ENCODE data around the gene GOT1.
A peak's percentile ranks its signal among the peaks of the same experiment; 100 is the strongest.

Gene GOT1

DNA sequence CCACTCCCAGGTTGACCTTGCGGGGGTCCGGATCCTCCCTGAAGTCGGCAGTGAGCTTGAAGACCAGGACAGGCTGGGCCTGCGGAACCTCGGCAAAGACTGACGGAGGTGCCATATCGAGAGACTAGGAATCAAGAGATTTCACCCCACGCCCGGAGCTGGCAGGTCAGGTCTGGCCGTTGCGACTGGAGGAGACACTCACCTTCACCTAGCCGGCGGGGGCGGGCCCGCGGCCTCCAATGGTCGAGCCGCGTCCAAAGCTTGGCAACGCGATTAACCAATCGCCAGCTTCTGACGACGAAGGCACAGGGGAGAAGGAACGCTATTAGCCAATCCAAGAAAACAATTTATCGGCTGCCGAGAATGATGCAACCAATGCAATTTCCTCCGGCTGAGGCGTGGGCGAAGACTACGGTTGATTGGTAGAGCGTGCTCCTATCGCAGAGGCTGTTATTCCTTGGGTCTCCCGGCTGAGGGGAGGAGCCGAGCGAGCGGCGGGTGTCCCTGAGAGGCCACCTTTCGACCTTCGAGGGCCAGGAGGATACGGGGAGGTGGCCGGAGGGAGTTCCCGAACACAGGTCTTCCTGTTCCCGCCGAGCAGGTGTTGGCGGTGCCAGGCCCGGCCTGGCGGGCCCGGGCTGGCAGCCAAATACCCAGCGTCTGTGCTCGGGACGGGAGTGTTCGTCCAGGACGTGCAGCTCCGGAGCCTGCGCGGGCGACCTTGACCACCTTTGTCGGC is at the start of gene GOT1:
Gene GOT1 (minus strand): TSS at position 174 of the 739 bp plus-strand sequence. CDS start 59 bp downstream, at position 115.
- DNase-seq (ENCODE audit: low spot score), result peak; percentile 99

DNA sequence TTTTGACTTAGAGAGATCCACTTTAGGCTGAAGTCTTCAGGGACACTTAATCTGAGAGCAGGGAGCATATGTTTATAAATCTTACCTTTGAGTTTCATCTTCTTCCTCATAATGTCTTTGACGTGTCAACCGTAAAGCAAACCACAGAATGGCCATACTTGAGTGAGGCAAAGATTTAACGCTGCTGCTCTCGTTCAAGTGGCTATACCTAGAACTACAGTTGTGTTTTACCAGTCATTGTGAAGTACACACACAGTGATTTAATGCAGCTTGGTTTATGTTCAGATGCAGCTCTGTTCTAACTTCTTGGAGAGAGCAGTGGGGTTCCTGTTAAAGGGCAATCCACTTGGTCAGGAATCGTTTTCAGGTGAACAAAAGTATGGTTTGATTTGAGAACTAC is 39.9 kb upstream of the GOT1 start:
- DNase-seq (ENCODE audit: low spot score), result no peak

DNA sequence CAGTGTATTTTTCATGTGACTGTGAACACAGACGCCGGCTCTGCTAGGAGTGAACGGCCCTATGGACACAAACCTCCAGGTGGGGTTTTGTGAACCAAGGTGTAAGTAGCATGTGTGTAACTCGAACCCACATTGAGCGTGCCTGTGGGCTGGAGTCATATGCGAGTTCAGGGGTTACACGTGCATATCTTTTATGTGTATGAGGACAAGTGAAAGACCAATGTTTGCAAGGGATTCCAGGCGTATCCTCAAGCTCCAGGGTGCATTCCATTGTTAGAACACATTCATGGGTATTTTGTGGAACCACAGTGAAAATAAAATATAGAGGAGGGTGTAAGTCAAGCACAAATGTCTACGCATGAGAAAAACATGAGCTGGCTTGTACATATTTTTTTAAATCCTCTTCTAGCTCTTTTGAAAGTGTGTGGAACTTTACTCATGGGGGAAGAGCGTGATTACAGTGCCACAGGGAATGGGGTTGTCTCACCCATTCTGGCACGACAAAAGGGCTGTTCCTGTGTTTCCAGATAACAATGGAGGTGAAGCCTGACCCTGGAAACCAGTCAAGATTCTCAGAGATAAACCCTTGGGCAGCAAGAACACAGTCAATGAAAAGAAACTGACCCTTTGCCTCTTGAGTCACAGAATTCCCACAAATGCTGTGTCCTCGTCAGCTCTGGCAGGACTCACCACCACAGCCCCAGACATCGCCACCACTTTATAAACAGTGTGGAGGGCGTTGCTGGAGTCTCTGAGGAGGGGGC is 37.0 kb upstream of the GOT1 start:
- DNase-seq (ENCODE audit: low spot score), result no peak

DNA sequence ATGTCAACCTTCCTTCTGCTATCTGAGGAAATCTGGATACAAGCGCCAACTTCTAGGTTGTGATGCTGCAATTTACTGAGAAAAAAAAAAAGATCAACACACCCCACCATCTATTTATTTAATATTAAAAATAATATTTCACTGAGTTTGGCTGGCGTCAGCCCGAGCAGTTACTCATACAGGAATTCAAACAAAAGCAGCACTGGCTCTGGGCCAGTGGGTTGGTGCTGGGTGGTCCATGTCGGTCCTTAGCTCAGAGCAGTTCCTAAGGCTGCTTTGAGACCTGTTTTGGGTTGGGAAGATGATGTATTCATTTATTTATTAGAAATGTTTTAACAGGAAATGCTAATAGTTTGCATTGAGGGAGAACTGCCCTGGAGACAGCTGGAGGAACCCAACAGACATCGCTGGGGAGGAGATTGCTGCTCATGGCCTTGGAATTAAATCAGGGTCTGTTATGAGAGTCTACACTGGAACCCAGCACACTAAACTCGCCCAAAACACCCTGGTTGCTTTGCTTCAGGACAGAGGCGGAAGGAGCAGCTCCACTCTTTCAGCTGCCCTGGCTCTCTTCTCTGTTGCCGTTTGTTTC is 36.3 kb upstream of the GOT1 start:
- no peak for DNase-seq (ENCODE audit: low spot score)

DNA sequence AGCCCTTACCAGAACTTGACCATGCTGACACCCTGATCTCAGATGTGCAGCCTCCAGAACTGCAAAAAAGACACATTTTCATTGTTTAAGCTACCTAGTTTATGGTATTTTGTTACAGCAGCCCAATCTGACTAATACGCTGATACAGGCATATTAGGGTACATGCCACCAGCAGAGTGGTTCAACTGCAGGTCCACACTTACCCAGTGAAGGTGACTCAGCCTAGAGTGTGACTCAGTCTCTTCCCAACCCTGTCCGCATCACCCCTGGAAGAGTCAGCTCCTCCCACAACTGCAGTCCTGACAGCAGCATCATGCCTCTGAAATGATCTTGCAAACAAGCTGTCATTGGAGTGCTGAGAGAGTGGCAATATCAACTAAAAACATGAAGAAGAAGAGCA is 30.8 kb upstream of the GOT1 start:
- no peak for DNase-seq (ENCODE audit: low spot score)

DNA sequence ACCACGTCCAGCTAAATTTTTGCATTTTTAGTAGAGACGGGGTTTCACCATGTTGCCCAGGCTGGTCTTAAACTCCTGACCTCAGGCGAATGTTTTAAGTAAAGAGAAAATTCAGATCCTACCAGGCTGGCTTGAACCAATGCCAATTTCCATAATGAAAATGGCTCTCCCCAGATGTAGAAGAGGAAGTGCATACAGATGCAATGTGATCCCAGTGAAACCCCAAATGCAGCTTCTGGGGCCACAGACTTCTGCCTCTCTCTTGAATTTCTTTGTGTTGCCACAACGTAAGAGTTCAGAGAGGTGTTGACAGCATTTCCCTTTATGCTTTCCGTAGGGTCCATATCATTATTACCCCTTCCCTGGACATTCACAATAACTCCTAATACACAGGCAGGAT is 29.6 kb upstream of the GOT1 start:
- DNase-seq (ENCODE audit: low spot score), result no peak

DNA sequence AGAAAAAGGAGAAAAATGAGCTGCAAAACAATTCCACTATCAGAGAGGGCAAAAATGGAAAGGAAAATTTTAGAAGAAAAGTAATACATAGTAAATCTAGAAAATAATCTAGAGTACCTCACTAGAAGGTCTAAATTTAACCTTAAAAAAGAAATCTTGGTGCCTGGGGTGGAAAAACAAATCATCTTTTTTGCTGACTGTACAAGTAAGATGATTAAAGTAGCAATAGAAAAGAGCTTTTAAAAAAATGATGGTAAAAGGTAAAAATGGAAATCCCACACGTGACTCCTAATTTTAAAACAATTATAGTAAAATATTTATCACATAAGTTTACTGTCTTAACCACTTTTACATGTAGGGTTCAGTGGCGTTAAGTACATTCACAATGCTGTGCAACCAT is 28.8 kb upstream of the GOT1 start:
- DNase-seq (ENCODE audit: low spot score), result no peak

DNA sequence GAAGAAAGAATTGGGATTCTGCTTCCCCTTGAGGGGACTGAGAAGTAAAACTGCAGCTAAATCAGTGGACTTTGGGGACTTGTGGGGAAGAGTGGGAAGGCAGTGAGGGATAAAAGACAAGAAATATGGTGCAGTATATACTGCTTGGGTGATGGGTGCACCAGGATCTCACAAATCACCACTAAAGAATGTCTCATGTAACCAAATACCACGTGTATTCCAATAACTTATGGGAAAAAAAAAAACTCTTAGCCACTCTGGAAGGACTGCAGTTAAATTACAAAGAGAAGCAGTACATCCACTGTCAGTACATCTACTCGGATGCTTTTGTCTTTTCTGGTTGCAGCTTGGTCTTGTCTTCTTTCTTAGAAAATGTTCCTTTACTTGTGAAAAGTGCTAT is 27.4 kb upstream of the GOT1 start:
- DNase-seq (ENCODE audit: low spot score), result no peak

DNA sequence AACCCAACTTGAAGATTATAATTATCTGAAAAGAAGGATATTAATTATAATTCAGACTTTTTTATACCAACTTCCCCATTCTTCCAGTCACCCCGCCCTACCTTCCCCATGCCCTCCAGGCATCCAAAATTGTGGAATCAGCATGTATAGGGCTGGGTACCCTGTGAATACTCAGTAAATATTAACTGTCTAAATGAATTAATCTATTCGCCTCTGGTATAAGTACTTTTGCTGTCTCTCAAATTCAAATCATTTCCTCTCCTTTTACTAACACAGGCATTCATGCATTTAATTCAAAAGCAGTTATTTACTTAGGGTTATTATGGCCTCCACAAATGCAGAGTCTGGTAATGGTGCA is 26.5 kb upstream of the GOT1 start:
- no peak for DNase-seq (ENCODE audit: low spot score)

DNA sequence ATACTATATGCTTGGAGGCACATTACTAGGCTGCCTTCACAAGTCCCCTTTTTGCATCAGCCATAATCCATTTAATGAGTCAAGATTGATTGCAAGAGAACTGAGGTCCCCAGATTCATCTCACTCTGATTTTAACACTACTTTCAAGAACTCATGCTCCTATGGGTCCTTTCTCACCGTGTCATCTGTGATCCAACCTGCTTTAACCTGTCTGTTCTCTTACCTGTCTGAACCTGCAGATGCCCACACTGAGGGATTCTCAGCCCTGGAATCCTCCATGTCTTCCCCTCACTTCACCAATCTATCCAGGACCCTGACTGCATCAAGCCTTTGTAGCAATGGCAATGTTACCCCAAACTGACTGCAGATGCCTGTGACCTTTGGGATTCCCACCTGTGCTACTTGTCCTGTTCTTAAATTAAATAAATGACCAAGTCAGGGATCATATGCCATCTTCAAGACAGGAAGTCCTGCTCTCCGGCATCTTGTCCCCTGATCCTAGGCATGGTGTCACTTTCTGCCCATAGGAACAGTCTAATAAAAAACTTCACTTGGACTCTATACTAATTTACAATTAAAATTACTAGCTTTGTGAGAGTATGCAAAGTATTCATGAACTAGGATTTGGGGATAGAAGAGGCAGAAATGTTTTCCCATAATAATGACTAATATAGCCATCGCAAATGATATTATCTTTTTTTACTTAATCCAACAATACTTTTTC is 25.9 kb upstream of the GOT1 start:
- no peak for DNase-seq (ENCODE audit: low spot score)

DNA sequence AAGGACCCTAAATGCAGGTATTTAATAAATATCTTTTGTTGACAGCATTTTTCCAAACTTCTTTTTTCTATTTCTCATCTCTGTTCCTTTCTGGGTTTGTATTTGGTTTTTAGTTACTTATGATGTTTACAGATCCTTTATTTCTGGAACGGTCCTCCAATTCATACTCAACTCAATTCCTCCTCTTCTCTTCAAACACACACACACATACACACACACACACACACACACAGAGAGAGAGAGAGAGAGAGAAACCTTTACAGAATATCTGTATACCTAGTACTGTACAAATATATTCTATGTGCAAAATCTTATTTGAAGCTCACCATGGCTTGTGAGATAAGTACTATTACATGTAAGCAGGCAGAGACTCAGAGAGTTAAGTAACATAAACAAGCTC is 21.6 kb upstream of the GOT1 start:
- DNase-seq (ENCODE audit: low spot score), result no peak

DNA sequence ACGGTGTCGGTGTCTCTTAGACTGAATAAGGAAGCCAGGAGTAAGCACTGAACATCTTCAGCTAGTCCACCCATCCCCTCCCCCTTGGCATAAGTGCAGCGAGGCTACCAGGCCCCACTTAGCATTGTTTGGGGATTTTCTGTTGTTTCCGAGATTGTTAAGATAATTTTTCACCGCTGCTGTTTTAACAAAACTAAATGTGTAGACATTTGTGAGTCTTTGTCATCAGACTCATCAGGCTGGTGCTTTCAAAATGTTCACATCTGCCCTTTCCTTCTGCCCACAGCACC is 21.0 kb upstream of the GOT1 start:
- no peak for DNase-seq (ENCODE audit: low spot score)

DNA sequence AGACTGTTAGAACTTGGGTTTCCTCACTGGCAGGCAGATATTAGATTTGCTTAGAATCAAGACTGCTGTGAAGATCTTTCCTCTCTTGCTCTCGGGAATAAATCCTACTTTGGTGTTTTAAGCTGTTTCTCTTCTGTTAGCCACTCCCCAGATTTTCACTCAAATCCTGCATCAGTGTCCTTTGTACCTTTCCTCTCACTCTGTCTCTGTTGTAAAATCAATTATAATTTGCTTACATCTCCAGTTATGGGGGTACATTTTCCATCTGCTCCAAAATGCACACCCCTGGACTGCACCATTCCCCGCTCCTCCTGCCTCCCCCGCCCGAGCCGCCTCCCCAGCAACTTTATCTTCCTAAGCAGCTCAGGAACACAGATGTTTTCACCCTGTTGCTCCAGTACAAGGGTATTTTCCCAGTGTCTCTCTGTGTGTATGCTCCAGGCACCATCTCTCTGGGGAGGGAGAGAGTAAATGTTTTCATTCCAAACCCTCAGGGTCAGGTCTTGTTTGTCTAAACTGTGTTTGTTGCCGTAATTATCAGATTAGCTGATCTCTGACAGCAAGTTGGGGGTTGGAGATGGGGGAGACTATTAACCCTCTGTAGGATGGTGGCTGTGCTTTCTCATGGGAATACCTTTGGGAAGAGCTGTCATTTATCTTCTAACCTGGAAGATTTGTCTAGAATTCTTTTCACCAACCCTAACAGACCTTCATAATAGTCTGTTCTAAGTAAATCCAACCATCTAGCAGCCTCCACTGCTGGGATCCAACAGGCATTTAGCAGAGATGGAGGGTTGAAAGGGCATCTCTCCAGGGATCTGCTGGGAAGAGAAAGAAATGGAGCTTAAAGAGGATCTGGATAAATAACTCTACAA is 20.4 kb upstream of the GOT1 start:
- no peak for DNase-seq (ENCODE audit: low spot score)

DNA sequence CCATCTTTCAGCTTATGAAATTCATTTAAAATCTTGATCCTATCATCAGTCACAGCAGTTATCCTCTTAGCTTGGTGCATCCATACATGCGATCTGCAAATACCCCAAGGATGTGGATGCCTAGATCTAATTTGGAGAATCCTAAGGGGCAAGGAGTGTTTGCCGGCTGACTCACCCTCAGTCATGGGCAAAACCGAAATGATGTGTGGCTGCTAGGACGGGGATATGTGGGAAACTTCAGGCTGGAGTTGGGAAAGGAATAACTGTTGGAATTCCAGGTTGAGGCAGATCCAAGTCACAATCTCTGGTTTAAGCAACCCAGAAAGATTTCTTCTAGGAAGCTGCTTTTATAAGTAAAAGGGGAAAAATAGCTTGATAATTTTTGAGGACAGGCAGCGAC is 19.7 kb upstream of the GOT1 start:
- DNase-seq (ENCODE audit: low spot score), result no peak

DNA sequence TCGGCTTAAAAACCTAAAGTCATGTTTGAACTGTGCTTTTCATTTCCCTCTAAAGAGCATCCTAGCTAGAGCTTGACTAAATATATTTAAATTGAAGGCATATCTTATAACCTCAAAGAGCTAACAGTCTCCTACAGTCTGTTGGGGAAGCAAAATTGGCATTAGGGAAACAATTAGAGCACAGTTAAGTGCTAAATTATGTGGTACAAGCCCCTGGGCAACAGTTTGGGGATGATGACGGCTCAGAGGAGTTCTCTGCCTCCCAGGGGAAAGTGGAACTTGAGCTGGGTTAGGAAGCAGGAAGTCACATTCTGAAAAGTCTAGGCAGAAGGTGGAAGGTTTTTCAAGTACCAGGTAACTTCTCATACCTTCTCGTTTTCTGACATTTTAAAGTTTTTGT is 18.6 kb upstream of the GOT1 start:
- no peak for DNase-seq (ENCODE audit: low spot score)

DNA sequence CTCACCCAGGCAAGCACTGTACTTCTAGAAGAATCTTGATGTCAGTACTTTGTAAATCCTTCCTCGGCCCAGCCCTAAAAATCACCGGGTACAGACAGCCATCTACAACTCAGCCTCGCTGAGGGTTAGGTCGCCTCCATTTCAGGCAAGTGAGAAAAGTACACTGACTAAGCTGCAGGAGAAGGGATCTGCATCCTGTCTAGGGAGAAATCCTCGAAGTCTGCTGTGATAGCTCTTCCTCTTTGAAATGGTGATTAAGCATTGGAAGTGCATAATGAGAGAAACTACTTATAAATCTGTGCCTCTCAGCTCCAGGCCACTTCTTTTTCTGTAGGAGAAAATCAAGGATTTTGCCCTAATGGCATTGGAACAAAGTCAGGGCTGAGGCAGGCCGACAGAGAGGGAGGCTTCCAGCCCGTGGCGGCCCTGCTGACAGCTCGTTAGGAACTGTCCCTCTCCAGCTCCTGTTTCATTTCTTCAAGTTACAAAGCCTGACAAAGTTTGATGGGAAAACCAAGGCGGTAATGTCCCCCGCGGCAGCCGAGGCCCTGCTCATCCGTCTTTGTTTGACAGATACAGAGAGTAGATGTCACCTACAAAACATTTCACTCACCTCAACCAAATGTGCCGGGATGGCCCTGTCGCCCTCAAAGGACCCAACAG is 14.1 kb upstream of the GOT1 start:
- DNase-seq (ENCODE audit: low spot score), result no peak

DNA sequence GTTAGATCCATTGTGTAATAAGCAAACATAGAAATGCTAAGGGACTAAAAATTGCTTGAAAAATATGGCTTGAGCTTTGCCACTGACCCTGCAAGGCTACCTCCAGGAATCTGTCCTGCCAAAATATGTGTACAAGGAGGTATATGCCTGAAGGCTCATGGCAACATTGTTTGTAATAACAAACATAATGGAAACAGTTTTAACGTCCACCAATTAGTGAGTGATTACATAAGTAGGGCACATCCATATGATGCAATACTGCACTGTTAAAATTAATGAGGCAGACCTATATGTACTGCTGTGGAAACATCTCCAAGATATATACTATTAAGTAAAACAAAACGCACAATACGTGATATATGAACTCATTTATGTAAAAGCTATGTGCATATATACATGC is 13.1 kb upstream of the GOT1 start:
- DNase-seq (ENCODE audit: low spot score), result no peak

DNA sequence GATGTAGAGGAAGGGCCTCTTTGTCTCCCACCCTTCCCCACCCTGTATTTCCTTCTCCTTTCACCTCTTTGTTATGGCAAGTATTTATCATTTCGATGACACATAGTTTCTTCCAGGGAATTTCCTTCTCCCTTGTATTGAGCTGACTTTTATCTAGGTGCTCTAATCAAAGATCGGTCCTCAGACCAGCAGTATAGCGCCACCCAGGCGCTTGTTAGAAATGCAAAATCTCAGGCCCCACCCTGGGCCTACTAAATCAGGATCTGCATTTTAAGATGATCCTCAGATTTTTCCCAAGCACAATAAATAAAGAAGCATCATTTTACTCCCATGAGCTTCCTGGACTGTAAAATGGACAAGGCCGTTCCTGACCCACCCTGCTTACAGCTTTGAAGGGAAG is 12.0 kb upstream of the GOT1 start:
- no peak for DNase-seq (ENCODE audit: low spot score)

DNA sequence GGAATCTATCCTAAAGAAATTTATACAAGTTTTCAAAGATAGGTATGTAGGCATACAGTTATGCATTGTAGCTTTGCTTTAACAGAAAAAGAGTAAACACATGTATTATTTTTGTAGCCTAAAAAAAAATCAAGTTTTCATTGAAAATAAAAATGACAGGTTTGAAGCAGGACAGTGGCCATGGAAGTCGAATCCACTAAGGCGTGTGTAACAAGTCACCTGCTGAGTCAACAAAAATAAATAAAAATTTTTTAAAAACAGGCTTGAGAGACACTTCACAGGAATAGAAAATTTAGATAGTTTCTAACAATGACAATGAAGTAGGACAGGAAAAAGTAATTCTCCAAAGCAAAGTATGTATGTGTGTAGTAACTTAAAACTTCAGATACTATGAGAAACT is 8.5 kb upstream of the GOT1 start:
- DNase-seq (ENCODE audit: low spot score), result no peak

DNA sequence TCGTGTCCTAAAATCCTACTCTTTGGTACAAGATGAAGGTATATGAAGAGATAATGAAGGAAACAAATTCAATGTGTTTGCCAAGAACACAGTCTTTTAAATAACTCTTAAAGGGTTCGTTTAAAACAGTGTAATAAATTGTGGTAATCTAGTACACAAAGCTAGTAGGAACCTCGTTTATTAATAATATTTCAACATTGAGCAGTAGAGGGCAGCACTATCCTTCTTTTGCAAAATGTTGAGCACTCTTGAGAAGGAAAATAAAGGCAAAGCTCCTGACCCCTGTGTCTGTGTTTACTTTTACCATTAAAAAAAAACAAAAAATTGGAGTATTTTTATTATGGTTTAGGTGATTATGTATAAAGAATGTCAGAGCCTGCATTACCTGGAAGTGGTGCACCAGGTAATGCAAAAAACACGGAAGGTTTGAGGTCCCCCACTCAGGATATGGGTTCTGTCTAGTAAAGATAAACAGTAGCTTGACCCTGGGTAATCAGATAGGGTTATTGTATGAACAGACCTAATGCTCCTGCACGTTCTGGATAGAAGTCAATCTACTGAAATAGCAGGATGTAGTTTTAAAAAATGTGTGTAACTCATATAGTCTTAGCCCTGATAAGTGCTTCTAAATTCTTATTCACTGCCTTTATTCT is 5.7 kb upstream of the GOT1 start:
- peak; percentile 74 for DNase-seq (ENCODE audit: low spot score)
